HEK293 (cell line): ENCODE results near the gene GRK5.
A peak's percentile ranks its signal among the peaks of the same experiment; 100 is the strongest.

Experiments
- GLIS1 ChIP-seq: fragments of 450-650 bp; formaldehyde crosslinking; IDR thresholded peaks from 2 replicates; pipeline ENCODE4 v1.5.1; 2016; ENCODE audit warnings: missing biosample characterization, missing genetic modification characterization
- SALL2 ChIP-seq: fragments of 450-650 bp; formaldehyde crosslinking; IDR thresholded peaks from 2 replicates; pipeline ENCODE4 v1.5.0; 2017; ENCODE audit warnings: missing biosample characterization, mild to moderate bottlenecking, missing genetic modification characterization, borderline replicate concordance
- SCRT1 ChIP-seq: fragments of 450-650 bp; formaldehyde crosslinking; IDR thresholded peaks from 2 replicates; pipeline ENCODE4 v1.5.1; 2016; ENCODE audit warnings: missing biosample characterization, missing genetic modification characterization, borderline replicate concordance
- YY2 ChIP-seq: fragments of 450-650 bp; formaldehyde crosslinking; IDR thresholded peaks from 2 replicates; pipeline ENCODE4 v1.5.1; 2016; ENCODE audit warnings: missing biosample characterization, missing genetic modification characterization
- ZBTB48 ChIP-seq: fragments of 450-650 bp; formaldehyde crosslinking; IDR thresholded peaks from 2 replicates; pipeline ENCODE4 v1.5.1; 2016; ENCODE audit warnings: missing biosample characterization, missing genetic modification characterization
- ZBTB7A ChIP-seq: fragments of 450-650 bp; formaldehyde crosslinking; IDR thresholded peaks from 2 replicates; pipeline ENCODE4 v1.5.1; 2016; ENCODE audit warnings: low read depth, missing biosample characterization, missing genetic modification characterization
- ZFP3 ChIP-seq: fragments of 450-650 bp; formaldehyde crosslinking; IDR thresholded peaks from 2 replicates; pipeline ENCODE4 v1.5.1; 2016; ENCODE audit warnings: low read depth, missing biosample characterization, missing genetic modification characterization
- ZNF132 ChIP-seq: fragments of 450-650 bp; formaldehyde crosslinking; IDR thresholded peaks from 2 replicates; pipeline ENCODE4 v1.5.1; 2017; ENCODE audit warnings: missing biosample characterization, missing genetic modification characterization, borderline replicate concordance
- ZNF174 ChIP-seq: fragments of 450-650 bp; formaldehyde crosslinking; IDR thresholded peaks from 2 replicates; pipeline ENCODE4 v1.5.0; 2017; ENCODE audit warnings: missing biosample characterization, mild to moderate bottlenecking, missing genetic modification characterization
- ZNF2 ChIP-seq: fragments of 450-650 bp; formaldehyde crosslinking; IDR thresholded peaks from 2 replicates; pipeline ENCODE4 v1.5.1; 2016; ENCODE audit warnings: missing biosample characterization, missing genetic modification characterization
- ZNF211 ChIP-seq: fragments of 450-650 bp; formaldehyde crosslinking; IDR thresholded peaks from 2 replicates; pipeline ENCODE4 v1.5.1; 2016; ENCODE audit warnings: low read depth, missing biosample characterization, missing genetic modification characterization
- ZNF23 ChIP-seq: fragments of 450-650 bp; formaldehyde crosslinking; IDR thresholded peaks from 2 replicates; pipeline ENCODE4 v1.5.1; 2016; ENCODE audit warnings: missing biosample characterization, missing genetic modification characterization, borderline replicate concordance
- ZNF239 ChIP-seq: fragments of 450-650 bp; formaldehyde crosslinking; IDR thresholded peaks from 2 replicates; pipeline ENCODE4 v1.5.1; 2016; ENCODE audit warnings: missing biosample characterization, missing genetic modification characterization
- ZNF292 ChIP-seq: fragments of 450-650 bp; formaldehyde crosslinking; IDR thresholded peaks from 2 replicates; pipeline ENCODE4 v1.5.1; 2016; ENCODE audit warnings: low read depth, missing biosample characterization, missing genetic modification characterization, borderline replicate concordance
- ZNF391 ChIP-seq: fragments of 450-650 bp; formaldehyde crosslinking; IDR thresholded peaks from 2 replicates; pipeline ENCODE4 v1.5.1; 2016; ENCODE audit warnings: low read depth, missing biosample characterization, missing genetic modification characterization, borderline replicate concordance
- ZNF501 ChIP-seq: fragments of 450-650 bp; formaldehyde crosslinking; IDR thresholded peaks from 2 replicates; pipeline ENCODE4 v1.5.1; 2016; ENCODE audit warnings: missing biosample characterization, missing genetic modification characterization
- ZNF596 ChIP-seq: fragments of 450-650 bp; IDR thresholded peaks from 2 replicates; pipeline ENCODE4 v1.5.0; 2018; ENCODE audit warnings: missing biosample characterization, mild to moderate bottlenecking, missing genetic modification characterization, moderate library complexity
- ZNF677 ChIP-seq: fragments of 450-650 bp; IDR thresholded peaks from 2 replicates; pipeline ENCODE4 v1.5.0; 2018; ENCODE audit warnings: missing biosample characterization, mild to moderate bottlenecking, missing genetic modification characterization, moderate library complexity
- ZNF701 ChIP-seq: fragments of 450-650 bp; formaldehyde crosslinking; IDR thresholded peaks from 2 replicates; pipeline ENCODE4 v1.5.1; 2016; ENCODE audit warnings: missing biosample characterization, missing genetic modification characterization
- ZNF76 ChIP-seq: fragments of 450-650 bp; formaldehyde crosslinking; IDR thresholded peaks from 2 replicates; pipeline ENCODE4; 2016; ENCODE audit warnings: low read depth, missing biosample characterization, missing genetic modification characterization, borderline replicate concordance
- ZNF785 ChIP-seq: fragments of 450-650 bp; formaldehyde crosslinking; IDR thresholded peaks from 2 replicates; pipeline ENCODE4 v1.5.1; 2016; ENCODE audit warnings: missing biosample characterization, missing genetic modification characterization
- ZNF830 ChIP-seq: fragments of 450-650 bp; IDR thresholded peaks from 2 replicates; pipeline ENCODE4 v1.5.0; 2018; ENCODE audit warnings: missing biosample characterization, missing genetic modification characterization, low read depth, mild to moderate bottlenecking, moderate library complexity
- ZSCAN16 ChIP-seq: fragments of 450-650 bp; formaldehyde crosslinking; IDR thresholded peaks from 2 replicates; pipeline ENCODE4 v1.5.1; 2016; ENCODE audit warnings: missing biosample characterization, missing genetic modification characterization
- ZSCAN30 ChIP-seq: fragments of 450-650 bp; IDR thresholded peaks from 2 replicates; pipeline ENCODE4 v1.5.1; 2018; ENCODE audit warnings: missing biosample characterization, mild to moderate bottlenecking, missing genetic modification characterization, moderate library complexity
- TF ChIP-seq, protein P1 (sequence below): fragments of 450-650 bp; formaldehyde crosslinking; IDR thresholded peaks from 2 replicates; pipeline ENCODE4 v1.5.1; 2016; ENCODE audit warnings: missing biosample characterization, missing genetic modification characterization, borderline replicate concordance
- TF ChIP-seq, protein P2 (sequence below): IDR thresholded peaks from 2 replicates; pipeline ENCODE4 v1.6.1; 2011; ENCODE audit warnings: mild to moderate bottlenecking, low read depth, low read length, borderline replicate concordance
- TF ChIP-seq, protein P3 (sequence below): fragments of 450-650 bp; formaldehyde crosslinking; IDR thresholded peaks from 2 replicates; pipeline ENCODE4 v1.5.1; 2016; ENCODE audit warnings: missing biosample characterization, missing genetic modification characterization
- TF ChIP-seq, protein P4 (sequence below): fragments of 450-650 bp; formaldehyde crosslinking; IDR thresholded peaks from 2 replicates; pipeline ENCODE4 v1.5.1; 2017; ENCODE audit warnings: missing biosample characterization, missing genetic modification characterization
- TF ChIP-seq, protein P5 (sequence below): fragments of 450-650 bp; formaldehyde crosslinking; IDR thresholded peaks from 2 replicates; pipeline ENCODE4 v1.5.1; 2016; ENCODE audit warnings: missing biosample characterization, missing genetic modification characterization
- TF ChIP-seq, protein P6 (sequence below): fragments of 450-650 bp; formaldehyde crosslinking; IDR thresholded peaks from 2 replicates; pipeline ENCODE4 v1.5.1; 2017; ENCODE audit warnings: missing biosample characterization, mild to moderate bottlenecking, missing genetic modification characterization, moderate library complexity

The GRK5 gene

DNA sequence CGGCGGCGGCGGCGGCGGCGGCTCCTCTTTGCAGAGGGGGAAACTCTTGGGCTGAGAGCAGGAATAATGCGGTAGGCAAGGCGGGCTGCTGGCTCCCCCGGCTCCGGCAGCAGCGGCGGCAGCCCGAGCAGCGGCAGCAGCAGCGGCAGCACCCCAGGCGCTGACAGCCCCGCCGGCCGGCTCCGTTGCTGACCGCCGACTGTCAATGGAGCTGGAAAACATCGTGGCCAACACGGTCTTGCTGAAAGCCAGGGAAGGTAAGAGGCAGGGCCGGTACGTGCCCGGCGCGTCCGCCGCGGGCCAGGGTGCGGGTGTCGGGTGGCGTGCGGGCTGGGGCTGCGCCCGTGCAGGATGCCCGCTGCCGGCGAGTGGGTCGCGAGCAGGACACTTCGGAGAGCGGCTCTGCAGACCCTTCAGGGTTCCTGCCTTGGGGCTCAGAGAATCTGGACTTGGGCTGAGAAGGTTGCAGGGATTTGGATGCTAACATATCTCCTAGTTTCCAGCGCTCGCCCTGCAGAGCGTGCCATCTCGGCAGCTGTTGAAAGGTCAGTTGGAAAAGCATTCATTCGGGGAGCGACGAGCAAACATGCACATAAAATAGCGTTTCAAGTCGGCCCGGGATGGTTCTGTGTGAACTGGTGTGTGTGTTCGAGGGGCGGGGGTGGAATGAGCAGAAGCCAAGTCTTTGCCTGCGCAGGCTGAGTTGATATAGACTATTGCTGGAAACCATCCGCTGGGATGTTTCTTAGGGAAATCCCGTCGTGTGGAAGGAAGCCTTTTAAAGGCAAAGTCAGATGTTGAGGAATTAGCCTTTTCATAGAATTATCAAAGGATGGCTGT is 562 bp downstream of the GRK5 start (continued):
- TF ChIP-seq ZNF211 (tag by site-specific recombination) (no peak), ZFP3 (tag by site-specific recombination) (no peak), ZNF292 (tag by site-specific recombination) (no peak), ZNF239 (tag by site-specific recombination) (no peak), ZNF830 (tag by site-specific recombination) (no peak), YY2 (no peak), ZNF701 (tag by site-specific recombination) (no peak), ZNF785 (no peak), ZNF501 (tag by site-specific recombination) (no peak), SCRT1 (tag by site-specific recombination) (no peak), ZSCAN30 (tag by site-specific recombination) (0 out of 2 replicates have a peak, but pooled peaks have one; percentile 23), ZBTB7A (tag by site-specific recombination) (no peak), ZSCAN16 (tag by site-specific recombination) (no peak), GLIS1 (tag by site-specific recombination) (no peak; the same call in 1 of the 2 replicates), ZNF677 (tag by site-specific recombination) (no peak), ZNF2 (tag by site-specific recombination) (no peak), ZNF596 (no peak), ZNF132 (no peak), ZBTB48 (tag by site-specific recombination) (no peak), ZNF391 (tag by site-specific recombination) (no peak), SALL2 (tag by site-specific recombination) (no peak), ZNF23 (tag by site-specific recombination) (no peak), ZNF174 (no peak), ZNF76 (tag by site-specific recombination) (no peak; the same call in 1 of the 2 replicates)
- TF ChIP-seq, protein P1, sequence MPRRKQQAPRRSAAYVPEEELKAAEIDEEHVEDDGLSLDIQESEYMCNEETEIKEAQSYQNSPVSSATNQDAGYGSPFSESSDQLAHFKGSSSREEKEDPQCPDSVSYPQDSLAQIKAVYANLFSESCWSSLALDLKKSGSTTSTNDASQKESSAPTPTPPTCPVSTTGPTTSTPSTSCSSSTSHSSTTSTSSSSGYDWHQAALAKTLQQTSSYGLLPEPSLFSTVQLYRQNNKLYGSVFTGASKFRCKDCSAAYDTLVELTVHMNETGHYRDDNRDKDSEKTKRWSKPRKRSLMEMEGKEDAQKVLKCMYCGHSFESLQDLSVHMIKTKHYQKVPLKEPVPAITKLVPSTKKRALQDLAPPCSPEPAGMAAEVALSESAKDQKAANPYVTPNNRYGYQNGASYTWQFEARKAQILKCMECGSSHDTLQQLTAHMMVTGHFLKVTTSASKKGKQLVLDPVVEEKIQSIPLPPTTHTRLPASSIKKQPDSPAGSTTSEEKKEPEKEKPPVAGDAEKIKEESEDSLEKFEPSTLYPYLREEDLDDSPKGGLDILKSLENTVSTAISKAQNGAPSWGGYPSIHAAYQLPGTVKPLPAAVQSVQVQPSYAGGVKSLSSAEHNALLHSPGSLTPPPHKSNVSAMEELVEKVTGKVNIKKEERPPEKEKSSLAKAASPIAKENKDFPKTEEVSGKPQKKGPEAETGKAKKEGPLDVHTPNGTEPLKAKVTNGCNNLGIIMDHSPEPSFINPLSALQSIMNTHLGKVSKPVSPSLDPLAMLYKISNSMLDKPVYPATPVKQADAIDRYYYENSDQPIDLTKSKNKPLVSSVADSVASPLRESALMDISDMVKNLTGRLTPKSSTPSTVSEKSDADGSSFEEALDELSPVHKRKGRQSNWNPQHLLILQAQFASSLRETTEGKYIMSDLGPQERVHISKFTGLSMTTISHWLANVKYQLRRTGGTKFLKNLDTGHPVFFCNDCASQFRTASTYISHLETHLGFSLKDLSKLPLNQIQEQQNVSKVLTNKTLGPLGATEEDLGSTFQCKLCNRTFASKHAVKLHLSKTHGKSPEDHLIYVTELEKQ: no peak
- TF ChIP-seq, protein P2, sequence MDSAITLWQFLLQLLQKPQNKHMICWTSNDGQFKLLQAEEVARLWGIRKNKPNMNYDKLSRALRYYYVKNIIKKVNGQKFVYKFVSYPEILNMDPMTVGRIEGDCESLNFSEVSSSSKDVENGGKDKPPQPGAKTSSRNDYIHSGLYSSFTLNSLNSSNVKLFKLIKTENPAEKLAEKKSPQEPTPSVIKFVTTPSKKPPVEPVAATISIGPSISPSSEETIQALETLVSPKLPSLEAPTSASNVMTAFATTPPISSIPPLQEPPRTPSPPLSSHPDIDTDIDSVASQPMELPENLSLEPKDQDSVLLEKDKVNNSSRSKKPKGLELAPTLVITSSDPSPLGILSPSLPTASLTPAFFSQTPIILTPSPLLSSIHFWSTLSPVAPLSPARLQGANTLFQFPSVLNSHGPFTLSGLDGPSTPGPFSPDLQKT: no peak
- TF ChIP-seq, protein P3, sequence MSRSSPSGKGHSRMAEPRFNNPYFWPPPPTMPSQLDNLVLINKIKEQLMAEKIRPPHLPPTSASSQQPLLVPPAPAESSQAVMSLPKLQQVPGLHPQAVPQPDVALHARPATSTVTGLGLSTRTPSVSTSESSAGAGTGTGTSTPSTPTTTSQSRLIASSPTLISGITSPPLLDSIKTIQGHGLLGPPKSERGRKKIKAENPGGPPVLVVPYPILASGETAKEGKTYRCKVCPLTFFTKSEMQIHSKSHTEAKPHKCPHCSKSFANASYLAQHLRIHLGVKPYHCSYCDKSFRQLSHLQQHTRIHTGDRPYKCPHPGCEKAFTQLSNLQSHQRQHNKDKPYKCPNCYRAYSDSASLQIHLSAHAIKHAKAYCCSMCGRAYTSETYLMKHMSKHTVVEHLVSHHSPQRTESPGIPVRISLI (tag by site-specific recombination): no peak
- TF ChIP-seq, protein P4, sequence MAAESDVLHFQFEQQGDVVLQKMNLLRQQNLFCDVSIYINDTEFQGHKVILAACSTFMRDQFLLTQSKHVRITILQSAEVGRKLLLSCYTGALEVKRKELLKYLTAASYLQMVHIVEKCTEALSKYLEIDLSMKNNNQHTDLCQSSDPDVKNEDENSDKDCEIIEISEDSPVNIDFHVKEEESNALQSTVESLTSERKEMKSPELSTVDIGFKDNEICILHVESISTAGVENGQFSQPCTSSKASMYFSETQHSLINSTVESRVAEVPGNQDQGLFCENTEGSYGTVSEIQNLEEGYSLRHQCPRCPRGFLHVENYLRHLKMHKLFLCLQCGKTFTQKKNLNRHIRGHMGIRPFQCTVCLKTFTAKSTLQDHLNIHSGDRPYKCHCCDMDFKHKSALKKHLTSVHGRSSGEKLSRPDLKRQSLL (tag by site-specific recombination): no peak
- TF ChIP-seq, protein P5, sequence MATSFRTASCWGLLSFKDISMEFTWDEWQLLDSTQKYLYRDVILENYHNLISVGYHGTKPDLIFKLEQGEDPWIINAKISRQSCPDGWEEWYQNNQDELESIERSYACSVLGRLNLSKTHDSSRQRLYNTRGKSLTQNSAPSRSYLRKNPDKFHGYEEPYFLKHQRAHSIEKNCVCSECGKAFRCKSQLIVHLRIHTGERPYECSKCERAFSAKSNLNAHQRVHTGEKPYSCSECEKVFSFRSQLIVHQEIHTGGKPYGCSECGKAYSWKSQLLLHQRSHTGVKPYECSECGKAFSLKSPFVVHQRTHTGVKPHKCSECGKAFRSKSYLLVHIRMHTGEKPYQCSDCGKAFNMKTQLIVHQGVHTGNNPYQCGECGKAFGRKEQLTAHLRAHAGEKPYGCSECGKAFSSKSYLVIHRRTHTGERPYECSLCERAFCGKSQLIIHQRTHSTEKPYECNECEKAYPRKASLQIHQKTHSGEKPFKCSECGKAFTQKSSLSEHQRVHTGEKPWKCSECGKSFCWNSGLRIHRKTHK (tag by site-specific recombination): no peak
- TF ChIP-seq, protein P6, sequence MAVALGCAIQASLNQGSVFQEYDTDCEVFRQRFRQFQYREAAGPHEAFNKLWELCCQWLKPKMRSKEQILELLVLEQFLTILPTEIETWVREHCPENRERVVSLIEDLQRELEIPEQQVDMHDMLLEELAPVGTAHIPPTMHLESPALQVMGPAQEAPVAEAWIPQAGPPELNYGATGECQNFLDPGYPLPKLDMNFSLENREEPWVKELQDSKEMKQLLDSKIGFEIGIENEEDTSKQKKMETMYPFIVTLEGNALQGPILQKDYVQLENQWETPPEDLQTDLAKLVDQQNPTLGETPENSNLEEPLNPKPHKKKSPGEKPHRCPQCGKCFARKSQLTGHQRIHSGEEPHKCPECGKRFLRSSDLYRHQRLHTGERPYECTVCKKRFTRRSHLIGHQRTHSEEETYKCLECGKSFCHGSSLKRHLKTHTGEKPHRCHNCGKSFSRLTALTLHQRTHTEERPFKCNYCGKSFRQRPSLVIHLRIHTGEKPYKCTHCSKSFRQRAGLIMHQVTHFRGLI (tag by site-specific recombination): peak; percentile 37; the same call in 1 of the 2 replicates
